MM.1S (cell line): Measurements from ENCODE around the gene COX17.

Experiments
- DNase-seq: peaks from one replicate; pipeline ENCODE4 v3.0.0-alpha.2; 2015
- H2AFZ ChIP-seq: fragments of 300-600 bp; sonication (generic); 2 replicates; pipeline ENCODE4 v1.6.0; 2016; ENCODE audit warnings: antibody characterized with exemption, low read length
- H3F3A ChIP-seq: fragments of 300-600 bp; sonication (generic); 2 replicates; pipeline ENCODE4 v1.6.1; 2016; ENCODE audit warnings: mild to moderate bottlenecking, antibody characterized with exemption, low read length, moderate library complexity, mixed read lengths; ENCODE audit not compliant: insufficient read depth
- H3K27ac ChIP-seq: fragments of 300-600 bp; sonication (generic); 2 replicates; pipeline ENCODE4 v1.5.1; 2016; ENCODE audit warnings: mild to moderate bottlenecking, low read length
- H3K27me3 ChIP-seq: fragments of 300-600 bp; sonication (generic); replicated peaks from 2 replicates; pipeline ENCODE4 v1.6.0; 2016; ENCODE audit warnings: low read length; ENCODE audit not compliant: insufficient read depth
- H3K36me3 ChIP-seq: fragments of 300-600 bp; sonication (generic); replicated peaks from 2 replicates; pipeline ENCODE4 v1.6.1; 2016; ENCODE audit warnings: mild to moderate bottlenecking, low read length, mixed read lengths; ENCODE audit not compliant: insufficient read depth
- H3K4me1 ChIP-seq: fragments of 300-600 bp; sonication (generic); 2 replicates; pipeline ENCODE4 v1.6.1; 2016; ENCODE audit warnings: low read length, mixed read lengths
- H3K4me2 ChIP-seq: fragments of 300-600 bp; sonication (generic); 2 replicates; pipeline ENCODE4 v1.6.0; 2016; ENCODE audit warnings: low read depth, low read length
- H3K4me3 ChIP-seq: fragments of 300-600 bp; sonication (generic); 2 replicates; pipeline ENCODE4 v1.5.1; 2016; ENCODE audit warnings: low read length, mixed read lengths
- H3K79me2 ChIP-seq: fragments of 300-600 bp; sonication (generic); 2 replicates; pipeline ENCODE4 v1.6.1; 2016; ENCODE audit warnings: mixed run types, low read length, mixed read lengths
- H3K9ac ChIP-seq: fragments of 300-600 bp; sonication (generic); 2 replicates; pipeline ENCODE4 v1.6.1; 2016; ENCODE audit warnings: low read length, mixed read lengths
- H3K9me2 ChIP-seq: fragments of 300-600 bp; sonication (generic); replicated peaks from 2 replicates; pipeline ENCODE4 v1.6.1; 2016; ENCODE audit warnings: mild to moderate bottlenecking, low read length, mixed read lengths; ENCODE audit not compliant: insufficient read depth
- H3K9me3 ChIP-seq: fragments of 300-600 bp; sonication (generic); replicated peaks from 2 replicates; pipeline ENCODE4 v1.6.1; 2016; ENCODE audit warnings: mild to moderate bottlenecking, low read length, mixed read lengths; ENCODE audit not compliant: insufficient read depth
- H4K20me1 ChIP-seq: fragments of 300-600 bp; sonication (generic); 2 replicates; pipeline ENCODE4 v1.6.1; 2016; ENCODE audit warnings: mild to moderate bottlenecking, low read length, moderate library complexity, mixed read lengths; ENCODE audit not compliant: insufficient read depth
- EZH2 ChIP-seq: fragments of 300-600 bp; sonication (generic); optimal IDR thresholded peaks from 2 replicates; pipeline ENCODE3; 2017; ENCODE audit warnings: low read depth, mild to moderate bottlenecking, antibody characterized with exemption, low read length, mixed read lengths
- EZH2phosphoT487 ChIP-seq: fragments of 300-600 bp; sonication (generic); IDR thresholded peaks from 2 replicates; pipeline ENCODE4 v1.6.1; 2018; ENCODE audit warnings: antibody characterized with exemption, low read length
- TF ChIP-seq, protein P1 (sequence below): fragments of 300-600 bp; sonication (generic); IDR thresholded peaks from 2 replicates; pipeline ENCODE4 v1.5.1; 2016; ENCODE audit warnings: antibody characterized with exemption, low read length, mixed read lengths

Gene COX17

DNA sequence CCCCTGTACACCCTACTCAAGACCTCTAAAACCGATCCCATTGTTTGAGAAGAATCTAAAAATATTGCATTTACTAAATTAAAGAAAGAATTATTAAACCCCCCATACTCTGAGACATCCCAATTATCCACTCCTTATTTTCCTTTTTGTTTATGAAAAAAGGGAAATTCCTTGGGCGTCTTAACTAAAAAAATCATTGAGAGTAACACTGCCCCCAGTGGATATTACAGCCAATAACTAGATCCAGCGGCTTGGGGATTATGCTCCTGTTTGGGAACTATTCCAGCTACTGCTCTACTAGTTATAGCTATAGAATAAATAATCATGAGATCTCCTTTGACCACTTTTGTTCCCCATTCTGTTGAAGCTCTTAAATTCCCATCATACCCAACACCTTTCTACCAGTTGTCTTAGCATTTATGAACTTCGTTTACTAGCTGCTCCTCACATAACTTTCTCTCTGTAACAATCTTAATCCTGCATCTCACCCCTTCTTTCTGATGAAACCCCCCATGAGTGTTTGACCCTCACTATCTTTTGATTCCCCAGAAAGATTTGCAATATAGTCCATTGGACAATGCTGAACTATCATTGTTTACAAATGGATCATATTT, 12.9 kb upstream of the COX17 start:
- Histone ChIP-seq H3K4me2 (no peak overlapping the region), H3K36me3 (no peaks in the 10 kb centered on the region), H3K4me3 (no peak overlapping the region), H3K4me1 (no peaks in the 10 kb centered on the region), H3K27ac (no peak overlapping the region), H3K9me3 (no peaks in the 10 kb centered on the region), H2AFZ (no peak overlapping the region), H3K79me2 (no peaks in the 10 kb centered on the region), H3K9me2 (no peaks in the 10 kb centered on the region), H3F3A (no peaks in the 10 kb centered on the region), H4K20me1 (no peaks in the 10 kb centered on the region), H3K9ac (no peak overlapping the region), H3K27me3 (no peaks in the 10 kb centered on the region)
- TF ChIP-seq EZH2phosphoT487 (no peak), EZH2 (no peak)
- TF ChIP-seq, protein P1, sequence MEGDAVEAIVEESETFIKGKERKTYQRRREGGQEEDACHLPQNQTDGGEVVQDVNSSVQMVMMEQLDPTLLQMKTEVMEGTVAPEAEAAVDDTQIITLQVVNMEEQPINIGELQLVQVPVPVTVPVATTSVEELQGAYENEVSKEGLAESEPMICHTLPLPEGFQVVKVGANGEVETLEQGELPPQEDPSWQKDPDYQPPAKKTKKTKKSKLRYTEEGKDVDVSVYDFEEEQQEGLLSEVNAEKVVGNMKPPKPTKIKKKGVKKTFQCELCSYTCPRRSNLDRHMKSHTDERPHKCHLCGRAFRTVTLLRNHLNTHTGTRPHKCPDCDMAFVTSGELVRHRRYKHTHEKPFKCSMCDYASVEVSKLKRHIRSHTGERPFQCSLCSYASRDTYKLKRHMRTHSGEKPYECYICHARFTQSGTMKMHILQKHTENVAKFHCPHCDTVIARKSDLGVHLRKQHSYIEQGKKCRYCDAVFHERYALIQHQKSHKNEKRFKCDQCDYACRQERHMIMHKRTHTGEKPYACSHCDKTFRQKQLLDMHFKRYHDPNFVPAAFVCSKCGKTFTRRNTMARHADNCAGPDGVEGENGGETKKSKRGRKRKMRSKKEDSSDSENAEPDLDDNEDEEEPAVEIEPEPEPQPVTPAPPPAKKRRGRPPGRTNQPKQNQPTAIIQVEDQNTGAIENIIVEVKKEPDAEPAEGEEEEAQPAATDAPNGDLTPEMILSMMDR = peak; percentile 40
- no peak for DNase-seq

GRCh38 chr3:119683421-119683820, 6.2 kb upstream of the COX17 start:
- H3K27ac ChIP-seq = no peak overlapping the region
- H3F3A ChIP-seq = no peaks in the 10 kb centered on the region
- no peak overlapping the region for H3K4me2 ChIP-seq
- TF ChIP-seq, protein P1 = no peak
- TF ChIP-seq EZH2phosphoT487 (no peak), EZH2 (no peak)
- H4K20me1 ChIP-seq = no peaks in the 10 kb centered on the region
- no peak overlapping the region for H2AFZ ChIP-seq
- no peaks in the 10 kb centered on the region for H3K79me2 ChIP-seq
- H3K4me3 ChIP-seq = no peak overlapping the region
- no peaks in the 10 kb centered on the region for H3K27me3 ChIP-seq
- H3K36me3 ChIP-seq = no peaks in the 10 kb centered on the region
- H3K9me2 ChIP-seq = no peaks in the 10 kb centered on the region
- no peak overlapping the region for H3K9ac ChIP-seq
- H3K4me1 ChIP-seq = peaks cover 4% of the 10 kb centered on the region
- no peak for DNase-seq
- H3K9me3 ChIP-seq = no peaks in the 10 kb centered on the region

- Histone ChIP-seq H3K4me3 (no peak overlapping the region), H3K79me2 (peaks cover 5% of the 10 kb centered on the region), H3K9me2 (no peaks in the 10 kb centered on the region), H2AFZ (no peak overlapping the region), H3K4me2 (no peak overlapping the region), H3K4me1 (peaks cover 4% of the 10 kb centered on the region), H3F3A (peaks cover 6% of the 10 kb centered on the region), H3K9ac (no peak overlapping the region), H3K36me3 (no peaks in the 10 kb centered on the region), H3K9me3 (no peaks in the 10 kb centered on the region), H4K20me1 (no peaks in the 10 kb centered on the region), H3K27ac (no peak overlapping the region), H3K27me3 (no peaks in the 10 kb centered on the region)
- no peak for TF ChIP-seq EZH2phosphoT487
- TF ChIP-seq, protein P1 = peak; percentile 65
- no peak for TF ChIP-seq EZH2
- DNase-seq = peak; percentile 67
These were observed 4.1 kb upstream of the COX17 start for GRCh38 chr3:119681279-119681678.
